Frontal cortex (tissue), 4 donors: ENCODE results near the gene RPS6KA1. TPM values are rescaled to one million over a fixed set of nuclear protein-coding genes. Genes with fewer than 3 reads are reported as not detected.

Source experiments
- DNase-seq, 2 donors: peaks; one replicate each; pipeline ENCODE4 v3.0.0; 2012; ENCODE audit warnings: low spot score in 2 of 2
- FAIRE-seq: peaks from 2 replicates; lab custom pipeline; 2012; peaks lifted over from hg19 to GRCh38; lab: Jason Lieb, UNC
- total RNA-seq: library from RNA; depleted of rRNA; stranded (reverse); fragments of >200 nt; gene quantifications from one replicate; pipeline ENCODE4 v1.2.3, GENCODE V29; 2014
- donor health status: control.
- donor health status: control.
- donor health status: control.

The RPS6KA1 gene
- total RNA-seq, 1 donor from 2014 or later, result 3.3 TPM

GRCh38 chr1:26550946-26551345 is 21.4 kb downstream of the RPS6KA1 start:
- DNase-seq (no peak), FAIRE-seq (no peak)

- no peak for FAIRE-seq
- no peak for DNase-seq
Observed at GRCh38 chr1:26552720-26553119, 23.2 kb downstream of the RPS6KA1 start.

- DNase-seq (no peak), FAIRE-seq (no peak)
Observed at GRCh38 chr1:26553942-26554682, 24.6 kb downstream of the RPS6KA1 start.

GRCh38 chr1:26554781-26555180 is 25.2 kb downstream of the RPS6KA1 start:
- FAIRE-seq (no peak), DNase-seq (no peak)

GRCh38 chr1:26555550-26555981 is 26.0 kb downstream of the RPS6KA1 start:
- FAIRE-seq (peak; percentile 80), DNase-seq (peak; percentile 74 to 77)

GRCh38 chr1:26556111-26556510 is 26.6 kb downstream of the RPS6KA1 start:
- DNase-seq, result peak in 1 of 2 donors; percentile 24
- FAIRE-seq, result no peak

GRCh38 chr1:26557008-26557407 is 27.4 kb downstream of the RPS6KA1 start:
- no peak for DNase-seq
- no peak for FAIRE-seq

GRCh38 chr1:26558685-26559048 is 29.1 kb downstream of the RPS6KA1 start:
- no peak for DNase-seq
- FAIRE-seq, result no peak

- FAIRE-seq, result no peak
Observed at GRCh38 chr1:26560403-26560780, 30.8 kb downstream of the RPS6KA1 start.

GRCh38 chr1:26570287-26570686 is 40.7 kb downstream of the RPS6KA1 start:
- FAIRE-seq (no peak), DNase-seq (no peak)

More at GRCh38 chr1:26560403-26560780, 30.8 kb downstream of the RPS6KA1 start:
- no peak for DNase-seq

- FAIRE-seq (no peak), DNase-seq (no peak)
Observed at GRCh38 chr1:26571381-26571780, 41.8 kb downstream of the RPS6KA1 start.

- DNase-seq, result no peak
- no peak for FAIRE-seq
Observed at GRCh38 chr1:26574018-26574417, 44.5 kb downstream of the RPS6KA1 start.

GRCh38 chr1:26574719-26575251 is 45.2 kb downstream of the RPS6KA1 start:
- no peak for DNase-seq
- FAIRE-seq, result no peak

- DNase-seq, result no peak
- no peak for FAIRE-seq
Observed at GRCh38 chr1:26575348-26575747, 45.8 kb downstream of the RPS6KA1 start.

- FAIRE-seq (no peak), DNase-seq (no peak)
Observed at GRCh38 chr1:26578167-26578566, 48.6 kb downstream of the RPS6KA1 start.

- FAIRE-seq (no peak), DNase-seq (no peak)
Observed at GRCh38 chr1:26579681-26580111, 50.1 kb downstream of the RPS6KA1 start.

- FAIRE-seq, result no peak
- DNase-seq, result no peak
Observed at GRCh38 chr1:26580116-26580515, 50.6 kb downstream of the RPS6KA1 start.

GRCh38 chr1:26581287-26581651 is 51.7 kb downstream of the RPS6KA1 start:
- no peak for DNase-seq
- FAIRE-seq, result no peak

GRCh38 chr1:26582053-26582835 is 52.7 kb downstream of the RPS6KA1 start:
- DNase-seq (no peak), FAIRE-seq (no peak)

- DNase-seq, result no peak
- FAIRE-seq, result no peak
Observed at GRCh38 chr1:26582836-26583460, 53.4 kb downstream of the RPS6KA1 start.
